GM12878 (cell line): ENCODE measurements around the gene DMD. TPM values are rescaled to one million over a fixed set of nuclear protein-coding genes. Genes with fewer than 3 reads are reported as not detected.

Source experiments
- ATAC-seq: fragments of 200-7000 bp; cut with Tn5 transposase; 3 replicates; pipeline ENCODE4 v1.9.1; 2020; ENCODE audit warnings: mild to moderate bottlenecking, moderate library complexity
- BruUV-seq: library from RNA; stranded (reverse); fragments of 400-500 nt; replicated peaks from 2 replicates; lab custom pipeline; 2021; lab: Mats Ljungman, UMichigan
- CTCF ChIA-PET: fragments of 300-600 bp; sonication (Branson Sonifier 250); formaldehyde crosslinking; extraction: SDS; loops from one replicate; lab custom pipeline; 2021; ENCODE audit warnings: inconsistent platforms; lab: Yijun Ruan, JAX
- POLR2A ChIA-PET: fragments of 350-600 bp; formaldehyde crosslinking; extraction: SDS; loops from one replicate; lab custom pipeline; 2021; ENCODE audit warnings: inconsistent platforms; lab: Charles Lee
- RAD21 ChIA-PET: fragments of 300-600 bp; sonication (Branson Sonifier 250); formaldehyde crosslinking; loops from one replicate; lab custom pipeline; 2023; ENCODE audit warnings: antibody characterized with exemption; ENCODE audit not compliant: unreplicated experiment; lab: Charles Lee
- SMC1A ChIA-PET: fragments of 300-600 bp; sonication (Branson Sonifier 250); formaldehyde crosslinking; loops from one replicate; lab custom pipeline; 2023; ENCODE audit not compliant: unreplicated experiment, uncharacterized antibody; lab: Charles Lee
- DNase-seq: peaks from one replicate; pipeline ENCODE4 v3.0.0-alpha.2; 2011; ENCODE audit warnings: low read depth, low spot score
- FAIRE-seq: peaks from 3 replicates; lab custom pipeline; 2011; peaks lifted over from hg19 to GRCh38; lab: Jason Lieb, UNC
- H2AFZ ChIP-seq: 2 replicates; pipeline ENCODE4 v1.6.0; 2011; ENCODE audit warnings: low read depth, low read length, control low read depth; ENCODE audit not compliant: control insufficient read depth
- H3K27ac ChIP-seq: 2 replicates; pipeline ENCODE4 v1.5.1; 2011; ENCODE audit warnings: control low read depth; ENCODE audit not compliant: control insufficient read depth, insufficient read depth
- H3K27me3 ChIP-seq, 2 experiments: replicated peaks in 1 of 2; 2 replicates each; pipeline versions ENCODE4 v1.6.0 to v1.6.1; 2011; ENCODE audit warnings: low read length in 1 of 2; ENCODE audit not compliant: control insufficient read depth in 2 of 2, insufficient read depth in 2 of 2
- H3K36me3 ChIP-seq, 2 experiments: 2 replicates each; pipeline ENCODE4 v1.5.1; 2011; ENCODE audit warnings: low read length in 1 of 2; ENCODE audit not compliant: control insufficient read depth in 2 of 2, insufficient read depth in 2 of 2
- H3K4me1 ChIP-seq: 2 replicates; pipeline ENCODE4 v1.6.1; 2011; ENCODE audit warnings: mild to moderate bottlenecking, low read length, moderate library complexity, mixed read lengths; ENCODE audit not compliant: control insufficient read depth, insufficient read depth
- H3K4me2 ChIP-seq: 2 replicates; pipeline ENCODE4 v1.6.0; 2011; ENCODE audit warnings: control low read depth; ENCODE audit not compliant: control insufficient read depth, insufficient read depth
- H3K4me3 ChIP-seq: fragments of 200-600 bp; sonication (generic); 2 replicates; pipeline ENCODE4 v1.5.1; 2016
- H3K79me2 ChIP-seq: 2 replicates; pipeline ENCODE4 v1.6.0; 2011; ENCODE audit warnings: low read length; ENCODE audit not compliant: control insufficient read depth, insufficient read depth
- H3K9ac ChIP-seq: 2 replicates; pipeline ENCODE4 v1.8.0; 2011; ENCODE audit warnings: low read length, control low read depth, mixed read lengths; ENCODE audit not compliant: control insufficient read depth, insufficient read depth
- H3K9me3 ChIP-seq: replicated peaks from 3 replicates; pipeline ENCODE4 v1.5.1; 2011; ENCODE audit warnings: mild to moderate bottlenecking, low read length; ENCODE audit not compliant: control insufficient read depth, insufficient read depth
- H4K20me1 ChIP-seq: 2 replicates; pipeline ENCODE4 v1.6.0; 2011; ENCODE audit not compliant: control insufficient read depth, insufficient read depth
- CHD1 ChIP-seq: IDR thresholded peaks from 2 replicates; pipeline ENCODE4 v1.6.1; 2012; ENCODE audit warnings: low read depth, low read length, improper control_type of control experiment
- E2F4 ChIP-seq: IDR thresholded peaks from 2 replicates; pipeline ENCODE4 v1.6.1; 2012; ENCODE audit warnings: low read depth, low read length, improper control_type of control experiment
- E4F1 ChIP-seq: fragments of 450-650 bp; IDR thresholded peaks from 2 replicates; pipeline ENCODE4 v1.6.1; 2018; ENCODE audit warnings: borderline replicate concordance, mild to moderate bottlenecking; ENCODE audit not compliant: partially characterized antibody
- EED ChIP-seq: sonication (generic); IDR thresholded peaks from 2 replicates; pipeline ENCODE4 v1.6.1; 2016; ENCODE audit warnings: antibody characterized with exemption, low read depth
- EP300 ChIP-seq, 2 experiments: fragments of 150-350 bp in 1 of 2; IDR thresholded peaks; 2 replicates each; pipeline ENCODE4 v1.6.1; 2011 to 2012; ENCODE audit warnings: low read depth in 2 of 2, low read length in 2 of 2, borderline replicate concordance in 1 of 2, improper control_type of control experiment in 1 of 2, inconsistent platforms in 1 of 2; ENCODE audit not compliant: control insufficient read depth in 1 of 2
- FOS ChIP-seq: IDR thresholded peaks from 3 replicates; pipeline ENCODE4 v1.6.1; 2011; ENCODE audit warnings: borderline replicate concordance; ENCODE audit not compliant: insufficient read length; ENCODE audit errors: extremely low read depth
- IRF5 ChIP-seq: fragments of 450-650 bp; IDR thresholded peaks from 2 replicates; pipeline ENCODE4 v1.6.1; 2017; ENCODE audit warnings: borderline replicate concordance
- MEF2B ChIP-seq: fragments of 450-650 bp; IDR thresholded peaks from 2 replicates; pipeline ENCODE4 v1.6.1; 2018; ENCODE audit warnings: mild to moderate bottlenecking, moderate library complexity; ENCODE audit not compliant: partially characterized antibody, poor library complexity, severe bottlenecking
- MTA2 ChIP-seq: fragments of 450-650 bp; IDR thresholded peaks from 2 replicates; pipeline ENCODE4 v1.6.1; 2016; ENCODE audit warnings: low read depth, mild to moderate bottlenecking, moderate library complexity
- NFIC ChIP-seq: IDR thresholded peaks from 2 replicates; pipeline ENCODE4 v1.6.1; 2012; ENCODE audit warnings: low read depth, mild to moderate bottlenecking, inconsistent platforms, low read length, moderate library complexity
- NFXL1 ChIP-seq: fragments of 450-650 bp; IDR thresholded peaks from 2 replicates; pipeline ENCODE4 v1.6.1; 2017; ENCODE audit warnings: antibody characterized with exemption, mild to moderate bottlenecking, borderline replicate concordance
- RAD21 ChIP-seq: IDR thresholded peaks from 2 replicates; pipeline ENCODE4 v1.6.1; 2011; ENCODE audit warnings: mild to moderate bottlenecking, low read depth, low read length, moderate library complexity; ENCODE audit not compliant: insufficient read depth
- RB1 ChIP-seq: fragments of 450-650 bp; formaldehyde crosslinking; IDR thresholded peaks from 2 replicates; pipeline ENCODE4 v1.6.1; 2017; ENCODE audit warnings: mild to moderate bottlenecking, borderline replicate concordance
- RFX5 ChIP-seq: IDR thresholded peaks from 2 replicates; pipeline ENCODE4 v1.6.1; 2011; ENCODE audit warnings: low read depth, low read length, improper control_type of control experiment
- STAT1 ChIP-seq: fragments of 450-650 bp; conservative IDR thresholded peaks from 2 replicates; pipeline ENCODE4 v1.6.1; 2014; ENCODE audit warnings: antibody characterized with exemption, mild to moderate bottlenecking
- TARDBP ChIP-seq: IDR thresholded peaks from 2 replicates; pipeline ENCODE4 v1.6.1; 2016; ENCODE audit warnings: borderline replicate concordance
- ZNF217 ChIP-seq: fragments of 450-650 bp; IDR thresholded peaks from 2 replicates; pipeline ENCODE4 v1.6.1; 2017; ENCODE audit warnings: antibody characterized with exemption, mild to moderate bottlenecking
- ZNF384 ChIP-seq: IDR thresholded peaks from 2 replicates; pipeline ENCODE4 v1.6.1; 2012; ENCODE audit warnings: low read depth, mild to moderate bottlenecking, low read length, improper control_type of control experiment, borderline replicate concordance
- in situ Hi-C: fragments of 300-500 bp; cut with MboI; formaldehyde crosslinking; loops from 9 replicates; pipeline ENCODE4 v1.14.3; 2018; ENCODE audit warnings: mixed read lengths
- intact Hi-C: fragments of 100-400 bp; cut with micrococcal nuclease; formaldehyde crosslinking; loops from one replicate; pipeline ENCODE4 v1.14.2; 2022; ENCODE audit not compliant: unreplicated experiment
- polyA plus RNA-seq, 11 experiments: library from polyadenylated mRNA; depleted of rRNA in 4 of 11; unstranded in 6 of 11; stranded (reverse) in 5 of 11; fragments of >200 nt; fragmentation: Nextera tagmentation in 4 of 11; fragmentation: Illumina TruSeq in 1 of 11; extraction: Ambion mirVana in 4 of 11; extraction: Trizol in 1 of 11; gene quantifications; 1 replicate in 1 of 11; 2 replicates in 10 of 11; pipeline versions ENCODE4 v1.2.1 to v1.2.3, GENCODE V29; 2011 to 2016; ENCODE audit warnings: inconsistent platforms in 2 of 11, missing spikeins in 2 of 11, low read depth in 1 of 11
- total RNA-seq, 4 experiments: library from RNA; depleted of rRNA in 3 of 4; stranded (reverse); fragments of >200 nt in 3 of 4; fragmentation: Illumina TruSeq in 1 of 4; extraction: Trizol in 1 of 4; gene quantifications; 2 replicates each; pipeline versions ENCODE4 v1.2.1 to v1.2.3, GENCODE V29; 2013 to 2021

The DMD gene
- total and polyA plus RNA-seq, 10 of the 15 experiments (the other 5 are each of a cell fraction or from before 2014, with no cell fraction given), result 1.4 to 24.3 (median 4.3) TPM

- ATAC-seq, result no peak
- RAD21 ChIA-PET, result no interaction called here
- H3K4me2 ChIP-seq, result no peak overlapping the region
Observed at GRCh38 chrX:33087411-33087810, 123.9 kb downstream of the DMD start.

More at GRCh38 chrX:33087411-33087810, 123.9 kb downstream of the DMD start:
- H3K36me3 ChIP-seq, result no peaks in the 10 kb centered on the region
- H3K79me2 ChIP-seq, result no peaks in the 10 kb centered on the region
- SMC1A ChIA-PET, result interaction anchor here (0.7 to 0.8 kb wide), 2 partner anchors 11 to 1848 kb away, joined by 3 read pairs; no protein-coding TSS in a partner anchor
- no peak overlapping the region for H3K27ac ChIP-seq
- no peak overlapping the region for H2AFZ ChIP-seq
- intact Hi-C loops, result no loop called here
- no peak overlapping the region for H3K4me3 ChIP-seq
- POLR2A ChIA-PET, result no interaction called here
- H3K9me3 ChIP-seq, result no peaks in the 10 kb centered on the region
- DNase-seq (no peak), FAIRE-seq (no peak)
- H3K9ac ChIP-seq, result no peak overlapping the region
- H4K20me1 ChIP-seq, result no peaks in the 10 kb centered on the region
- H3K4me1 ChIP-seq, result no peaks in the 10 kb centered on the region
- no peaks in the 10 kb centered on the region for H3K27me3 ChIP-seq
- TF ChIP-seq MEF2B (no peak), STAT1 (no peak), NFIC (no peak), MTA2 (no peak), FOS (no peak), RAD21 (no peak), RFX5 (no peak), ZNF384 (no peak), E2F4 (no peak), EP300 (IDR thresholded peaks at IDR 0.05; ENCODE audit: borderline replicate concordance in 1 of 2, control insufficient read depth in 1 of 2, low read depth in 2 of 2, low read length in 2 of 2) (no peak), IRF5 (no peak), ZNF217 (no peak), E4F1 (no peak), TARDBP (no peak), CHD1 (no peak), RB1 (no peak), EED (no peak), NFXL1 (no peak)
- TF ChIP-seq, all 136 proteins: peak for 0
- in situ Hi-C loops, result no loop called here
- CTCF ChIA-PET, result no interaction called here
- BruUV-seq, result no TSS peak
